DND-41 (cell line): ENCODE data around the gene FARP1.

Experiments
- ATAC-seq: fragments of 200-7000 bp; cut with Tn5 transposase; 3 replicates; pipeline ENCODE4 v1.9.1; 2021; ENCODE audit warnings: low read depth; ENCODE audit not compliant: insufficient read depth
- DNase-seq: peaks from one replicate; pipeline ENCODE4 v3.0.0-alpha.2; 2020
- H2AFZ ChIP-seq: 2 replicates; pipeline ENCODE4 v1.6.0; 2012; ENCODE audit warnings: low read depth, low read length
- H3K27ac ChIP-seq: 2 replicates; pipeline ENCODE4 v1.5.1; 2012; ENCODE audit warnings: low read length, inconsistent platforms
- H3K27me3 ChIP-seq: fragments of 200-600 bp; sonication (generic); 2 replicates; pipeline ENCODE4 v1.6.0; 2012; ENCODE audit warnings: low read length, mild to moderate bottlenecking, inconsistent platforms; ENCODE audit not compliant: insufficient read depth, poor library complexity
- H3K36me3 ChIP-seq: 2 replicates; pipeline ENCODE4 v1.5.1; 2012; ENCODE audit warnings: low read length, inconsistent platforms; ENCODE audit not compliant: insufficient read depth
- H3K4me1 ChIP-seq: 2 replicates; pipeline ENCODE4 v1.5.1; 2012; ENCODE audit warnings: mild to moderate bottlenecking, low read length; ENCODE audit not compliant: insufficient read depth
- H3K4me2 ChIP-seq: 2 replicates; pipeline ENCODE4 v1.6.0; 2012; ENCODE audit warnings: mild to moderate bottlenecking, moderate library complexity, low read length, inconsistent platforms; ENCODE audit not compliant: insufficient read depth
- H3K4me3 ChIP-seq, 2 experiments: fragments of 200-600 bp in 1 of 2; shearing (Covaris generic) in 1 of 2; 2 replicates each; pipeline ENCODE4 v1.5.1; 2012 to 2016; ENCODE audit warnings: inconsistent platforms in 2 of 2, low read length in 2 of 2, mild to moderate bottlenecking in 2 of 2, low read depth in 1 of 2, moderate library complexity in 1 of 2
- H3K79me2 ChIP-seq: 2 replicates; pipeline ENCODE4 v1.6.0; 2012; ENCODE audit warnings: low read length, inconsistent platforms; ENCODE audit not compliant: insufficient read depth
- H3K9ac ChIP-seq: 2 replicates; pipeline ENCODE4 v1.6.0; 2012; ENCODE audit warnings: low read depth, mild to moderate bottlenecking, inconsistent platforms, low read length, moderate library complexity
- H3K9me3 ChIP-seq: 2 replicates; pipeline ENCODE4 v1.5.1; 2012; ENCODE audit warnings: low read length, moderate library complexity, mild to moderate bottlenecking, inconsistent platforms; ENCODE audit not compliant: insufficient read depth, severe bottlenecking
- H4K20me1 ChIP-seq: 2 replicates; pipeline ENCODE4 v1.6.0; 2012; ENCODE audit warnings: low read length; ENCODE audit not compliant: insufficient read depth
- CTCF ChIP-seq: IDR thresholded peaks from 2 replicates; pipeline ENCODE4 v1.5.1; 2012; ENCODE audit warnings: borderline replicate concordance, low read length, moderate library complexity, mild to moderate bottlenecking; ENCODE audit not compliant: poor library complexity, severe bottlenecking; ENCODE audit errors: extremely low read depth
- EZH2 ChIP-seq: IDR thresholded peaks from 3 replicates; pipeline ENCODE4 v1.6.1; 2012; ENCODE audit warnings: borderline replicate concordance, low read depth, mild to moderate bottlenecking, moderate library complexity, low read length, inconsistent platforms; ENCODE audit not compliant: severe bottlenecking

FARP1 gene

GRCh38 chr13:98189841-98190505 lies 47.1 kb downstream of the FARP1 start:
- H3K4me2 ChIP-seq = no peak overlapping the region
- H3K27me3 ChIP-seq = no peaks in the 10 kb centered on the region
- ATAC-seq (no peak), DNase-seq (no peak)
- no peak overlapping the region for H3K9ac ChIP-seq
- H2AFZ ChIP-seq = no peak overlapping the region
- H3K79me2 ChIP-seq = no peaks in the 10 kb centered on the region
- no peaks in the 10 kb centered on the region for H3K4me1 ChIP-seq
- no peak overlapping the region for H3K4me3 ChIP-seq
- TF ChIP-seq CTCF (no peak), EZH2 (no peak)
- no peaks in the 10 kb centered on the region for H3K36me3 ChIP-seq
- H3K27ac ChIP-seq = no peak overlapping the region
- no peaks in the 10 kb centered on the region for H3K9me3 ChIP-seq
- H4K20me1 ChIP-seq = no peaks in the 10 kb centered on the region

GRCh38 chr13:98190889-98191444 lies 48.1 kb downstream of the FARP1 start:
- Histone ChIP-seq H3K27ac (no peak overlapping the region), H3K4me3 (no peak overlapping the region), H4K20me1 (no peaks in the 10 kb centered on the region), H3K9me3 (no peaks in the 10 kb centered on the region), H2AFZ (no peak overlapping the region), H3K79me2 (no peaks in the 10 kb centered on the region), H3K27me3 (no peaks in the 10 kb centered on the region), H3K36me3 (no peaks in the 10 kb centered on the region), H3K4me1 (no peaks in the 10 kb centered on the region), H3K4me2 (no peak overlapping the region), H3K9ac (no peak overlapping the region)
- no peak for DNase-seq
- no peak for ATAC-seq
- no peak for TF ChIP-seq EZH2
- no peak for TF ChIP-seq CTCF

GRCh38 chr13:98192008-98192407 lies 49.1 kb downstream of the FARP1 start:
- Histone ChIP-seq H3K4me2 (no peak overlapping the region), H3K79me2 (no peaks in the 10 kb centered on the region), H3K4me3 (no peak overlapping the region), H3K27me3 (no peaks in the 10 kb centered on the region), H3K36me3 (no peaks in the 10 kb centered on the region), H3K9me3 (no peaks in the 10 kb centered on the region), H3K4me1 (no peaks in the 10 kb centered on the region), H4K20me1 (no peaks in the 10 kb centered on the region), H2AFZ (no peak overlapping the region), H3K9ac (no peak overlapping the region), H3K27ac (no peak overlapping the region)
- no peak for TF ChIP-seq CTCF
- no peak for TF ChIP-seq EZH2
- ATAC-seq (no peak), DNase-seq (no peak)
